DMS53 treated with DMSO at 0.1 percent for 48 hours (cell line): ENCODE measurements around the gene SMCO4.
A peak's percentile ranks its signal among the peaks of the same experiment; 100 is the strongest.

ENCODE experiments used
- DNase-seq: peaks from one replicate; lab custom pipeline; 2025; ENCODE audit not compliant: unreplicated experiment; lab: John Stamatoyannopoulos, UW

Gene SMCO4

GRCh38 chr11:93505703-93506102 is 37.5 kb downstream of the SMCO4 start:
- no peak for DNase-seq

- no peak for DNase-seq
Measured at GRCh38 chr11:93504110-93505095, 38.8 kb downstream of the SMCO4 start.

GRCh38 chr11:93501856-93502255 is 41.3 kb downstream of the SMCO4 start:
- no peak for DNase-seq

GRCh38 chr11:93500759-93501158 is 42.4 kb downstream of the SMCO4 start:
- DNase-seq: no peak

GRCh38 chr11:93498641-93499040 is 44.5 kb downstream of the SMCO4 start:
- DNase-seq: no peak

GRCh38 chr11:93498161-93498560 is 45.0 kb downstream of the SMCO4 start:
- DNase-seq: no peak

- no peak for DNase-seq
Measured at GRCh38 chr11:93497596-93497995, 45.6 kb downstream of the SMCO4 start.

- DNase-seq: no peak
Measured at GRCh38 chr11:93494357-93494756, 48.8 kb downstream of the SMCO4 start.

GRCh38 chr11:93493252-93493897 is 49.8 kb downstream of the SMCO4 start:
- DNase-seq: peak; percentile 87

GRCh38 chr11:93492464-93493251 is 50.5 kb downstream of the SMCO4 start:
- DNase-seq: peak; percentile 77

- no peak for DNase-seq
Measured at GRCh38 chr11:93491973-93492372, 51.2 kb downstream of the SMCO4 start.

GRCh38 chr11:93490996-93491618 is 52.1 kb downstream of the SMCO4 start:
- DNase-seq: peak; percentile 74

GRCh38 chr11:93489841-93490240 is 53.4 kb downstream of the SMCO4 start:
- DNase-seq: no peak

GRCh38 chr11:93487032-93487483 is 56.1 kb downstream of the SMCO4 start:
- peak; percentile 78 for DNase-seq

- DNase-seq: no peak
Measured at GRCh38 chr11:93485983-93486382, 57.2 kb downstream of the SMCO4 start.

- no peak for DNase-seq
Measured at GRCh38 chr11:93484716-93485115, 58.5 kb downstream of the SMCO4 start.

- DNase-seq: no peak
Measured at GRCh38 chr11:93482556-93482955, 60.6 kb downstream of the SMCO4 start.

- no peak for DNase-seq
Measured at GRCh38 chr11:93481696-93482095, 61.5 kb downstream of the SMCO4 start.

GRCh38 chr11:93481279-93481678 is 61.9 kb downstream of the SMCO4 start:
- DNase-seq: no peak

- no peak for DNase-seq
Measured at GRCh38 chr11:93480756-93481155, 62.4 kb downstream of the SMCO4 start.

- no peak for DNase-seq
Measured at GRCh38 chr11:93480256-93480655, 62.9 kb downstream of the SMCO4 start.
